DND-41 (cell line): ENCODE data around the gene CEMIP.

Source experiments
- EZH2 ChIP-seq: IDR thresholded peaks from 3 replicates; pipeline ENCODE4 v1.6.1; 2012; ENCODE audit warnings: borderline replicate concordance, low read depth, mild to moderate bottlenecking, moderate library complexity, low read length, inconsistent platforms; ENCODE audit not compliant: severe bottlenecking
- TF ChIP-seq, protein P1 (sequence below): IDR thresholded peaks from 2 replicates; pipeline ENCODE4 v1.5.1; 2012; ENCODE audit warnings: borderline replicate concordance, low read length, moderate library complexity, mild to moderate bottlenecking; ENCODE audit not compliant: poor library complexity, severe bottlenecking; ENCODE audit errors: extremely low read depth

- TF ChIP-seq, protein P1, sequence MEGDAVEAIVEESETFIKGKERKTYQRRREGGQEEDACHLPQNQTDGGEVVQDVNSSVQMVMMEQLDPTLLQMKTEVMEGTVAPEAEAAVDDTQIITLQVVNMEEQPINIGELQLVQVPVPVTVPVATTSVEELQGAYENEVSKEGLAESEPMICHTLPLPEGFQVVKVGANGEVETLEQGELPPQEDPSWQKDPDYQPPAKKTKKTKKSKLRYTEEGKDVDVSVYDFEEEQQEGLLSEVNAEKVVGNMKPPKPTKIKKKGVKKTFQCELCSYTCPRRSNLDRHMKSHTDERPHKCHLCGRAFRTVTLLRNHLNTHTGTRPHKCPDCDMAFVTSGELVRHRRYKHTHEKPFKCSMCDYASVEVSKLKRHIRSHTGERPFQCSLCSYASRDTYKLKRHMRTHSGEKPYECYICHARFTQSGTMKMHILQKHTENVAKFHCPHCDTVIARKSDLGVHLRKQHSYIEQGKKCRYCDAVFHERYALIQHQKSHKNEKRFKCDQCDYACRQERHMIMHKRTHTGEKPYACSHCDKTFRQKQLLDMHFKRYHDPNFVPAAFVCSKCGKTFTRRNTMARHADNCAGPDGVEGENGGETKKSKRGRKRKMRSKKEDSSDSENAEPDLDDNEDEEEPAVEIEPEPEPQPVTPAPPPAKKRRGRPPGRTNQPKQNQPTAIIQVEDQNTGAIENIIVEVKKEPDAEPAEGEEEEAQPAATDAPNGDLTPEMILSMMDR, result no peak
- no peak for TF ChIP-seq EZH2
Measured at GRCh38 chr15:80861731-80862170, 82.6 kb downstream of the CEMIP start.
